ENCODE results near the gene EFCAB12. TPM values are rescaled to one million over a fixed set of nuclear protein-coding genes. Genes with fewer than 3 reads are reported as not detected.

The EFCAB12 gene
- total RNA-seq, 1 donor from 2014 or later, result 6.6 TPM

DNA sequence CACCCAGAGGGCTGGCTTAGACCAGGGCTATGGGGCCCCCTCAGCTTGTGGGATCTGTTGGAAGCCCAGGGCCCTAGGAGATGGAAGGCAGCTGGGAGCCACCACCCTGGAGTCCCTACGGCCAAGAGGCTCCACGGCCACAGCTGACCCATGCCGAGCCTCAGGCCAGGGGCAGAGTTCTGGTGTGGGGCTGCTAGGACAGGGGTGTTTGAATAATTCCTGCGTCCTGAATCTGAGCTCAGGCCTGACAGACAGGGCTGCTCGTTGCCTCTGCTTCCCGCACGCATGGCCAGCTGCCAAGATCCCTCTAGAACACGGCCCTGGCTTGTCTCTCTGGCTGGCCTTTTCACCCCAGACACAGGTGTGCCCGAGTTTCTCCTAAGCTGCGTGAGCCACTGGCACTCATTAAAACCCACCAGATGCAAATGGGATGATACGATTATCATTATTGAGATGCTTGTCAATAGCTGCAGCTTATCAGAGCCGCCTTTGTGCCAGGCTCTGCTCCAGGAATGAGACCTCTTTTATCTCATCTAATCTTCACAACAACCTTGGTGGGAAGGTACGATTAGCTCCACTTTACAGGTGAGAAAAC lies 70.2 kb downstream of the EFCAB12 start:
- H3K27me3 Mint-ChIP-seq, result peaks cover 11% of the 10 kb centered on the region
- TF ChIP-seq, protein P1, sequence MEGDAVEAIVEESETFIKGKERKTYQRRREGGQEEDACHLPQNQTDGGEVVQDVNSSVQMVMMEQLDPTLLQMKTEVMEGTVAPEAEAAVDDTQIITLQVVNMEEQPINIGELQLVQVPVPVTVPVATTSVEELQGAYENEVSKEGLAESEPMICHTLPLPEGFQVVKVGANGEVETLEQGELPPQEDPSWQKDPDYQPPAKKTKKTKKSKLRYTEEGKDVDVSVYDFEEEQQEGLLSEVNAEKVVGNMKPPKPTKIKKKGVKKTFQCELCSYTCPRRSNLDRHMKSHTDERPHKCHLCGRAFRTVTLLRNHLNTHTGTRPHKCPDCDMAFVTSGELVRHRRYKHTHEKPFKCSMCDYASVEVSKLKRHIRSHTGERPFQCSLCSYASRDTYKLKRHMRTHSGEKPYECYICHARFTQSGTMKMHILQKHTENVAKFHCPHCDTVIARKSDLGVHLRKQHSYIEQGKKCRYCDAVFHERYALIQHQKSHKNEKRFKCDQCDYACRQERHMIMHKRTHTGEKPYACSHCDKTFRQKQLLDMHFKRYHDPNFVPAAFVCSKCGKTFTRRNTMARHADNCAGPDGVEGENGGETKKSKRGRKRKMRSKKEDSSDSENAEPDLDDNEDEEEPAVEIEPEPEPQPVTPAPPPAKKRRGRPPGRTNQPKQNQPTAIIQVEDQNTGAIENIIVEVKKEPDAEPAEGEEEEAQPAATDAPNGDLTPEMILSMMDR (IDR thresholded peaks at IDR 0.05; ENCODE audit: unreplicated experiment), result no peak
- H3K36me3 Mint-ChIP-seq (ENCODE audit: insufficient read depth), result no peaks in the 10 kb centered on the region
- no peak overlapping the region for H3K4me3 Mint-ChIP-seq (ENCODE audit: low read depth)
- no peaks in the 10 kb centered on the region for H3K9me3 Mint-ChIP-seq (ENCODE audit: low read depth)
- DNase-seq (ENCODE audit: low spot score, unreplicated experiment), result no peak
- no peak overlapping the region for H3K27ac Mint-ChIP-seq
- no peaks in the 10 kb centered on the region for H3K4me1 Mint-ChIP-seq (ENCODE audit: low read depth)

DNA sequence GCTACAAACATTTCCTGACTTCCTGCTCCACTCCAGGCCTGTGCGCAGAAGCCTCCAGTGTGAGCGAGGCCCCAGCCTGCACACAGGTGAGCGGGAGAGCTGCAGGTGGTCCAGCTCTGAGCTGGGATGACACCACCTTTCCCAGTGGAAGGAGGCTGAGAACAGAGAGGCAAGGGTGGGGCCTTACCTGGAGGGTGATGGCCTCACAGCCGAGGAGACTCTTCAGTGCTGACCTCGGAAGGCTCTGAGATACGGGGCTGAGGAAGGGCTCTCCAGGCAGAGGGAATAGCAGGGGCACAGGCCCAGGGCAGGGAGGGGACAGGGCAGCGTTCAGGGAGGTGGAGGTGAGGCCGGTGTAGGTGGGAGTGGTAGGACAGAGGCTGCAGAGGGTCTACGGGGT lies 70.8 kb downstream of the EFCAB12 start:
- Mint-ChIP-seq H3K27ac (no peak overlapping the region), H3K4me1 (ENCODE audit: low read depth) (no peaks in the 10 kb centered on the region), H3K9me3 (ENCODE audit: low read depth) (no peaks in the 10 kb centered on the region), H3K4me3 (ENCODE audit: low read depth) (no peak overlapping the region), H3K36me3 (ENCODE audit: insufficient read depth) (no peaks in the 10 kb centered on the region), H3K27me3 (peaks cover 11% of the 10 kb centered on the region)
- DNase-seq (ENCODE audit: low spot score, unreplicated experiment), result no peak
- TF ChIP-seq, protein P1 (IDR thresholded peaks at IDR 0.05; ENCODE audit: unreplicated experiment), result no peak

DNA sequence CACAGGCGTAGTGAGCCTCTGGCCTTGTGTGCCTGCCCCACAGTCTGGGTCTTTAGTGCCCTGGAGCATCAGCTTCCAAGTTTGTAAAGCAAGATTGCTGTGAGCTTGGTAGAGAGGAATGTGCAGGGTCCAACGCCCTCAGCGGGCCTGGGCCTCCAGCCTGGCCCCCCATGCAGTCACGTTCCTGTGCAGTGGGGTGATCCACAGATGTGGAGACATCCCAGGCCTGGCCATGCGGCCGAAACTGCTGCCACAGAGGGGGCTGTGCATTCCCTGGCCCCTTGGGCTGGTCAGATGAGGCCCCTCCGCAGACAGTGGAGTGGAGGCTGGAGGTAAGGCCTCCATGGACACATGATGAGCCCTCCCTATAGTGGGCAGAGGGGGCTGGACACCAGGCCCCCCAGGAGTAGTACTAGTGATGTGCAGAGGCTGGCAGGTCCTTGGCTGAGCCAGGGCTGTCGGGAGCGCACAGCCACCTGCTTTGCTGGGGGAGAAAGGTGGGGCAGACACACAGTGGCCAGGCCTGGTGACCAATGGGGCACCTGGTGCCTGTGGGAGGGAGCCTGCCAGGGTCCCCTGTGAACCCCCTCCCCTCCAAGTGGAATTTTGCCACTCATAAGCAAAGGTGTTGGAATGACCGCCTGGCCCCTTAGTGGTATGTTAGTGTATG lies 71.5 kb downstream of the EFCAB12 start:
- Mint-ChIP-seq H3K27me3 (peaks cover 11% of the 10 kb centered on the region), H3K4me3 (ENCODE audit: low read depth) (no peak overlapping the region), H3K36me3 (ENCODE audit: insufficient read depth) (no peaks in the 10 kb centered on the region), H3K9me3 (ENCODE audit: low read depth) (no peaks in the 10 kb centered on the region), H3K4me1 (ENCODE audit: low read depth) (no peaks in the 10 kb centered on the region), H3K27ac (no peak overlapping the region)
- TF ChIP-seq, protein P1 (IDR thresholded peaks at IDR 0.05; ENCODE audit: unreplicated experiment), result no peak
- no peak for DNase-seq (ENCODE audit: low spot score, unreplicated experiment)

DNA sequence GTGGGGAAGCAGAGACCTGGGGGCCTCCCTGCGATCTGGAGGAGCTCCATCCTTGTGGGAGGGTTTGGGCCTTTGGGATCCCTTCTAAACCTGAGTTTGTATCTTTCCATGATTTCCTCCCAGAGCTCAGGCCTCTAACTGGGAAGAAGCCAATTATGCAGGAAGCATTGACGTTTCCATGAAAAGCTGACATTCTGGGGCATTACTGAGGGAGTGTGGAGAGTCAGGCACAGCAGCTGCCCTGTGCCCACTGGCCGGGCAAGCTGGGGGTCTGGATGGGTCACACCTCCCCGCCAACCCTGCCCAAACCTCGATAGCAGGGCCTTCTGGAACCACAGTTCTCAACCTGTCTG lies 74.9 kb downstream of the EFCAB12 start:
- H3K4me1 Mint-ChIP-seq (ENCODE audit: low read depth), result no peaks in the 10 kb centered on the region
- H3K36me3 Mint-ChIP-seq (ENCODE audit: insufficient read depth), result no peaks in the 10 kb centered on the region
- H3K9me3 Mint-ChIP-seq (ENCODE audit: low read depth), result no peaks in the 10 kb centered on the region
- TF ChIP-seq, protein P1 (IDR thresholded peaks at IDR 0.05; ENCODE audit: unreplicated experiment), result no peak
- no peak for DNase-seq (ENCODE audit: low spot score, unreplicated experiment)
- no peak overlapping the region for H3K27ac Mint-ChIP-seq
- no peak overlapping the region for H3K4me3 Mint-ChIP-seq (ENCODE audit: low read depth)
- peaks cover 3% of the 10 kb centered on the region for H3K27me3 Mint-ChIP-seq

DNA sequence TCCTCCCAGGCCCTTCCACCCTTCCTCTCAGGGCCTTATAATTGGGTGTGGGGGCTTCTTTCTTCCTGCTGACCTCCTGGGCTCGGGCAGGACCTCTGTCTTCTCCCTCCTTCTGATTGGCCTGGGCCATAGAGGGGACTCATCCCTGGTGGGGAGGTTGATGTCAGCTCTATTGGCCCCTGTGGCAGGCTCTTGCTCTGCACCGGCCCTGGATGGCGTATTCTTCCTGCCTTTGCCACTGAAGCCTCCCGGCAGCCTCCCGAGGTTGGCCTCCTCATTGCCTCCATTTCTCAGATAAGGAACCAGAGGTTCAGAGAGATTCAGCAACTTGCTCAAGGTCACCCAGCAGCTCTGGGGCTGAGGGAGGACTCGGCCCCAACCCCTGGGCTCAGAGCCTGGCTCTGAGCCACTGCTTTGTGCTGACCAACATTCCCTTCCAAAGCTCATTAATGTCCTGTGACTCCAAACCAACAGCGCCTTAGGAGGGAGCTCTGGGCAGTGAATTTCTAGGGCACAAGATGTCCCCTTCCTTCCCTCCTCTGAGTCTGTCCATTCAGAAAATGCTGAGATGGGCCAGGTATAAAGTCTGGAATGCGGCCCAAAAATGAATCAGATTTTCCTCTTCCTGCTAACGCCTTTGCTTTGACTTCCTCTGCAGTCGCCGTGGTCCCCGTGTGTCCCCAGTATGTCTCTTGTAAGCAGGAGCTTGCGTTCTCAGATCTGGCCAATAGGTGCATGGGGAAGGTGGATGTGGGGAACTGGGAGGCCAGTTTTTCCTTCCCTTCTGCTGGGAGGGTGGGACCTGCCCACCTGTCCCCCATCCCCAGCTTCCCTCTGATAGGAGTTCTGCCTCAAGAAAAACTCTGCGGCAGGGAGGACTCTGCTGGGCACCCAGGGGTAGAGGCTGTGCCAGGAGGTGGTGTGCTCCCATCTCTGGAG lies 75.5 kb downstream of the EFCAB12 start:
- DNase-seq (ENCODE audit: low spot score, unreplicated experiment), result no peak
- Mint-ChIP-seq H3K36me3 (ENCODE audit: insufficient read depth) (no peaks in the 10 kb centered on the region), H3K9me3 (ENCODE audit: low read depth) (no peaks in the 10 kb centered on the region), H3K27ac (no peak overlapping the region), H3K4me3 (ENCODE audit: low read depth) (no peak overlapping the region), H3K27me3 (peaks cover 3% of the 10 kb centered on the region), H3K4me1 (ENCODE audit: low read depth) (no peaks in the 10 kb centered on the region)
- TF ChIP-seq, protein P1 (IDR thresholded peaks at IDR 0.05; ENCODE audit: unreplicated experiment), result no peak

Data from progenitor cell of endocrine pancreas (in vitro differentiated cells).